Caco-2 (cell line): ENCODE measurements around the gene CAPN8. TPM values are rescaled to one million over a fixed set of nuclear protein-coding genes. Genes with fewer than 3 reads are reported as not detected.
"Not testable (repeated sequence)": the region's sequence is repeated elsewhere in the genome, so short reads cannot be mapped to it uniquely, and the experiment has no call there.

Experiments used
- BruUV-seq: library from RNA; stranded (reverse); fragments of 400-500 nt; replicated peaks from 2 replicates; lab custom pipeline; 2021; lab: Mats Ljungman, UMichigan
- CTCF ChIA-PET: fragments of 300-600 bp; sonication (Branson Sonifier 250); formaldehyde crosslinking; loops from one replicate; lab custom pipeline; 2022; ENCODE audit warnings: antibody characterized with exemption; lab: Charles Lee
- POLR2A ChIA-PET: fragments of 300-600 bp; sonication (Branson Sonifier 250); formaldehyde crosslinking; loops from one replicate; lab custom pipeline; 2022; ENCODE audit warnings: antibody characterized with exemption; lab: Charles Lee
- DNase-seq, 2 experiments: peaks; one replicate each; pipeline versions ENCODE4 v3.0.0 to v3.0.0-alpha.2; 2020 to 2022
- H3K27me3 ChIP-seq: replicated peaks from 2 replicates; pipeline ENCODE4 v1.6.0; 2011; ENCODE audit warnings: low read length; ENCODE audit not compliant: control insufficient read depth, insufficient read depth
- H3K36me3 ChIP-seq: 2 replicates; pipeline ENCODE4 v1.5.1; 2011; ENCODE audit warnings: low read length; ENCODE audit not compliant: control insufficient read depth, insufficient read depth
- H3K4me1 ChIP-seq: fragments of 250-450 bp; sonication (Bioruptor Pico); 2 replicates; pipeline ENCODE4 v1.5.1; 2020; ENCODE audit warnings: mild to moderate bottlenecking
- H3K4me3 ChIP-seq: 2 replicates; pipeline ENCODE4 v1.5.1; 2011; ENCODE audit warnings: low read depth, mild to moderate bottlenecking, control low read depth, low read length
- H3K9me3 ChIP-seq: fragments of 250-450 bp; sonication (Bioruptor Pico); 2 replicates; pipeline ENCODE4 v1.5.1; 2020; ENCODE audit warnings: mild to moderate bottlenecking, moderate library complexity
- H3K27ac Mint-ChIP-seq: one replicate; pipeline ENCODE4 v1.8.0; 2022; ENCODE audit warnings: mixed read lengths; ENCODE audit not compliant: unreplicated experiment
- H3K27me3 Mint-ChIP-seq: one replicate; pipeline ENCODE4 v1.8.0; 2022; ENCODE audit warnings: mixed read lengths; ENCODE audit not compliant: insufficient read depth, unreplicated experiment
- H3K36me3 Mint-ChIP-seq: one replicate; pipeline ENCODE4 v1.8.0; 2022; ENCODE audit warnings: mild to moderate bottlenecking, mixed read lengths; ENCODE audit not compliant: insufficient read depth, unreplicated experiment
- H3K4me1 Mint-ChIP-seq: one replicate; pipeline ENCODE4 v1.8.0; 2022; ENCODE audit warnings: low read depth, mixed read lengths; ENCODE audit not compliant: unreplicated experiment
- H3K4me3 Mint-ChIP-seq: one replicate; pipeline ENCODE4 v1.8.0; 2022; ENCODE audit warnings: mild to moderate bottlenecking, moderate library complexity, mixed read lengths; ENCODE audit not compliant: unreplicated experiment
- H3K9me3 Mint-ChIP-seq: one replicate; pipeline ENCODE4 v1.8.0; 2022; ENCODE audit warnings: mixed read lengths; ENCODE audit not compliant: unreplicated experiment
- CTCF ChIP-seq, 2 experiments: fragments of 200-600 bp in 1 of 2; IDR thresholded peaks; 1 replicate in 1 of 2; 2 replicates in 1 of 2; pipeline versions ENCODE4 v1.5.1 to v1.8.0; 2011 to 2022; ENCODE audit warnings: antibody characterized with exemption in 1 of 2, control low read depth in 1 of 2, inconsistent platforms in 1 of 2, low read depth in 1 of 2, low read length in 1 of 2, mild to moderate bottlenecking in 1 of 2, moderate library complexity in 1 of 2; ENCODE audit not compliant: insufficient read depth in 1 of 2, severe bottlenecking in 1 of 2, unreplicated experiment in 1 of 2
- intact Hi-C: fragments of 100-400 bp; cut with micrococcal nuclease; formaldehyde crosslinking; loops from one replicate; pipeline ENCODE4 v1.10.0; 2022; ENCODE audit not compliant: unreplicated experiment
- total RNA-seq: library from RNA; stranded (reverse); gene quantifications from 2 replicates; pipeline ENCODE4 v1.2.3, GENCODE V29; 2022

CAPN8 gene
- total RNA-seq, 1 experiment from 2014 or later = 4.1 TPM

GRCh38 chr1:223521150-223521549 lies 144.4 kb downstream of the CAPN8 start:
- H3K27me3 ChIP-seq = no peaks in the 10 kb centered on the region
- no peaks in the 10 kb centered on the region for H3K27me3 Mint-ChIP-seq
- H3K9me3 Mint-ChIP-seq = no peaks in the 10 kb centered on the region
- H3K4me3 ChIP-seq = no peak overlapping the region
- TF ChIP-seq CTCF (IDR thresholded peaks at IDR 0.05; ENCODE audit: insufficient read depth in 1 of 2, low read depth in 1 of 2, low read length in 1 of 2, severe bottlenecking in 1 of 2, unreplicated experiment in 1 of 2) = no peak
- no peaks in the 10 kb centered on the region for H3K36me3 ChIP-seq
- CTCF ChIA-PET = no interaction called here
- no TSS peak for BruUV-seq
- POLR2A ChIA-PET = no interaction called here
- H3K36me3 Mint-ChIP-seq = no peaks in the 10 kb centered on the region
- H3K27ac Mint-ChIP-seq = no peak overlapping the region
- intact Hi-C loops = no loop called here
- H3K4me1 Mint-ChIP-seq = peaks cover 5% of the 10 kb centered on the region
- no peaks in the 10 kb centered on the region for H3K9me3 ChIP-seq
- no peaks in the 10 kb centered on the region for H3K4me1 ChIP-seq
- no peak overlapping the region for H3K4me3 Mint-ChIP-seq
- no peak for DNase-seq

DNA sequence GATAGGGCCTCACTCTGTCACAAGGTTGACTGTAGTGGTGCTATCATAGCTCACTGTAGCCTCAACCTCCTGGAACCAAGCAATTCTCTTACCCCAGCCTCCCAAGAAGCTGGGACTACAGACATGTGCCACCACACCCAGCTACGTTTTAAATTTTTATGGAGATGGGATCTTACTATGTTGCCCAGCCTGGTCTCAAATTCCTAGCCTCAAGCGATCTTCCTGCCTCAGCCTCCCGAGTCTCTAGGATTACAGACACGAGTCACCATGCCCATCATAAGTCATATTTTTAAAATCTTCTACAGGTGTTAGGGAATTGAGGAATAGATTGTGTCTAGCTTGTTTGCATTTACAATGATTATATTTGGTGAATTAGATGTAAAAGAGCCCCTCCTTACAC lies 145.3 kb downstream of the CAPN8 start:
- no peaks in the 10 kb centered on the region for H3K36me3 ChIP-seq
- H3K27me3 ChIP-seq = no peaks in the 10 kb centered on the region
- H3K9me3 ChIP-seq = no peaks in the 10 kb centered on the region
- H3K4me3 Mint-ChIP-seq = no peak overlapping the region
- ChIA-PET CTCF (no interaction called here), POLR2A (no interaction called here)
- H3K36me3 Mint-ChIP-seq = no peaks in the 10 kb centered on the region
- no peak overlapping the region for H3K27ac Mint-ChIP-seq
- no peaks in the 10 kb centered on the region for H3K9me3 Mint-ChIP-seq
- no TSS peak for BruUV-seq
- intact Hi-C loops = no loop called here
- no peaks in the 10 kb centered on the region for H3K4me1 ChIP-seq
- no peaks in the 10 kb centered on the region for H3K27me3 Mint-ChIP-seq
- H3K4me3 ChIP-seq = no peak overlapping the region
- no peak for DNase-seq
- no peak for TF ChIP-seq CTCF (IDR thresholded peaks at IDR 0.05; ENCODE audit: insufficient read depth in 1 of 2, low read depth in 1 of 2, low read length in 1 of 2, severe bottlenecking in 1 of 2, unreplicated experiment in 1 of 2)
- H3K4me1 Mint-ChIP-seq = peaks cover 5% of the 10 kb centered on the region

DNA sequence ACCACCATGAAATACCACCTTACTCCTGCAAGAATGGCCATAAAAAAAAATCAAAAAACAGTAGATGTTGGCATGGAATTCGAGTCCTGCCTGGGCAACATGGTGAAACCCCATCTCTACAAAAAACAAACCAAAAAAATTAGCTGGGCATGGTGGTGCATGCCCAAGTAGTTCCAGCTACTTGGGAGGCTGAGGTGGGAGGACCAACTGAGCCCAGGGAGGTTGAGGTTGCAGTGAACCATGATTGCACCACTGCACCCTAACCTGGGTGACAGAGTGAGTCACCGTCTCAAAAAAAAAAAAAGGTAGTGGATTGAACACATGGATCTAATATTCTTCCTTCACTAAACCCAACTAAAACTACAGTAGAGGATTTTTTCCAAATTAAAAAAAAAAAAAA lies 146.4 kb downstream of the CAPN8 start:
- H3K27me3 ChIP-seq = no peaks in the 10 kb centered on the region
- DNase-seq = no peak
- POLR2A ChIA-PET = no interaction called here
- H3K9me3 ChIP-seq = no peaks in the 10 kb centered on the region
- Mint-ChIP-seq H3K9me3 (no peaks in the 10 kb centered on the region), H3K4me3 (no peak overlapping the region), H3K27me3 (no peaks in the 10 kb centered on the region), H3K36me3 (no peaks in the 10 kb centered on the region), H3K27ac (no peak overlapping the region), H3K4me1 (peaks cover 5% of the 10 kb centered on the region)
- BruUV-seq = no TSS peak
- H3K36me3 ChIP-seq = no peaks in the 10 kb centered on the region
- H3K4me1 ChIP-seq = no peaks in the 10 kb centered on the region
- no peak overlapping the region for H3K4me3 ChIP-seq
- intact Hi-C loops = no loop called here
- no peak for TF ChIP-seq CTCF (IDR thresholded peaks at IDR 0.05; ENCODE audit: insufficient read depth in 1 of 2, low read depth in 1 of 2, low read length in 1 of 2, severe bottlenecking in 1 of 2, unreplicated experiment in 1 of 2)
- CTCF ChIA-PET = no interaction called here

DNA sequence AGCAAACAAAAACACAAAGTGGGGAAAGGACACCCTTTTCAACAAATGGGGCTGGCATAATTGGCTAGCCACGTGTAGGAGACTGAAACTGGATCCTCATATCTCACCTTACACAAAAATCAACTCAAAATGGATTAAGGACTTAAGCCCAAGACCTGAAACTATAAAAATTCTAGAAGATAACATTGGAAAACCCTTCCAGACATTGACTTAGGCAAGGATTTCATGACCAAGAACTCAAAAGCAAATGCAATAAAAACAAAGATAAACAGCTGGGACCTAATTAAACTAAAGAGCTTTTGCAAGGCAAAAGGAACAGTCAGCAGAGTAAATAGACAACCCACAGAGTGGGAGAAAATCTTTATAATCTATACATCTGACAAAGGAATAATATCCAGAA lies 146.9 kb downstream of the CAPN8 start:
- CTCF ChIA-PET, H3K4me3 Mint-ChIP-seq, H3K4me1 Mint-ChIP-seq, H3K27me3 Mint-ChIP-seq, POLR2A ChIA-PET, H3K4me3 ChIP-seq, H3K27me3 ChIP-seq, H3K36me3 ChIP-seq, H3K36me3 Mint-ChIP-seq, DNase-seq, BruUV-seq, H3K9me3 Mint-ChIP-seq, H3K27ac Mint-ChIP-seq, H3K4me1 ChIP-seq, H3K9me3 ChIP-seq, intact Hi-C loops: not testable (repeated sequence)
